Upper lobe of left lung (tissue), 6 donors: ENCODE data around the gene LRRC8E. TPM values are rescaled to one million over a fixed set of nuclear protein-coding genes. Genes with fewer than 3 reads are reported as not detected.

Source experiments
- ATAC-seq, 2 donors: fragments of 200-7000 bp; cut with Tn5 transposase; one replicate each; pipeline ENCODE4 v1.9.1; 2022; ENCODE audit warnings: mild to moderate bottlenecking in 2 of 2, moderate library complexity in 2 of 2; ENCODE audit not compliant: low FRiP score in 2 of 2
- DNase-seq, 2 donors: peaks; one replicate each; pipeline ENCODE4 v3.0.0-alpha.2; 2019 to 2020
- H3K27ac ChIP-seq, 4 donors: fragments of 200-600 bp; sonication (generic); one replicate each; pipeline ENCODE4 v1.5.1; 2016 to 2019
- H3K27me3 ChIP-seq, 4 donors: fragments of 200-600 bp; sonication (generic); one replicate each; pipeline ENCODE4 v1.5.1; 2017 to 2019
- H3K36me3 ChIP-seq, 4 donors: fragments of 200-600 bp; sonication (generic); one replicate each; pipeline ENCODE4 v1.5.1; 2016 to 2019
- H3K4me1 ChIP-seq, 4 donors: fragments of 200-600 bp; sonication (generic); one replicate each; pipeline ENCODE4 v1.5.1; 2018 to 2019
- H3K4me3 ChIP-seq, 4 donors: fragments of 200-600 bp; sonication (generic); one replicate each; pipeline ENCODE4 v1.5.1; 2017 to 2019; ENCODE audit warnings: mild to moderate bottlenecking in 2 of 4, moderate library complexity in 1 of 4
- H3K9me3 ChIP-seq, 4 donors: fragments of 200-600 bp; sonication (generic); one replicate each; pipeline ENCODE4 v1.5.1; 2018 to 2019
- EP300 ChIP-seq, 4 donors: sonication (generic); formaldehyde crosslinking; IDR thresholded peaks; one replicate each; pipeline ENCODE4 v1.5.1; 2017; ENCODE audit warnings: antibody characterized with exemption in 4 of 4, control low read depth in 2 of 4
- POLR2A ChIP-seq, 4 donors: fragments of 450-650 bp; IDR thresholded peaks; one replicate each; pipeline ENCODE4 v1.5.1; 2016 to 2017; ENCODE audit warnings: antibody characterized with exemption in 4 of 4, mild to moderate bottlenecking in 2 of 4
- POLR2AphosphoS5 ChIP-seq, 2 donors: sonication (generic); formaldehyde crosslinking; IDR thresholded peaks; one replicate each; pipeline ENCODE4 v1.5.1; 2017; ENCODE audit warnings: antibody characterized with exemption in 2 of 2
- WGBS, 2 donors: methylation state at CpG; one replicate each; pipeline ENCODE4 v1.1.5; 2017 to 2018; 5-methylcytosine and 5-hydroxymethylcytosine counted together
- total RNA-seq, 6 donors: library from RNA; depleted of rRNA in 4 of 6; stranded (reverse); fragments of >200 nt in 4 of 6; gene quantifications; one replicate each; pipeline versions ENCODE4 v1.1.0 to v1.2.1, GENCODE V29; 2016 to 2021
- TF ChIP-seq, protein P1 (sequence below), 6 experiments: fragments of 450-650 bp in 4 of 6; fragments of 200-600 bp in 2 of 6; sonication (generic) in 2 of 6; IDR thresholded peaks; one replicate each; pipeline ENCODE4 v1.5.1; 2016 to 2019; ENCODE audit warnings: antibody characterized with exemption in 6 of 6
- donor health status: DM: no; HTN: no; CAD: no; lungs with moderate emphysema.
- donor health status: DM: no; HTN: yes; CAD: no; lungs with severe emphysema.

The LRRC8E gene
- total RNA-seq, 6 donors from 2014 or later = 1.0 to 11.7 (median 6.9) TPM

GRCh38 chr19:7860714-7861618, 27.3 kb upstream of the LRRC8E start:
- DNase-seq (no peak), ATAC-seq (no peak)
- H3K27me3 ChIP-seq = peaks cover 0 to 13% (median 3%) of the 10 kb centered on the region in 4 donors
- no peak overlapping the region for H3K4me3 ChIP-seq
- no peaks in the 10 kb centered on the region for H3K9me3 ChIP-seq
- H3K27ac ChIP-seq = no peak overlapping the region
- H3K36me3 ChIP-seq = peaks cover 0 to 6% (median 3%) of the 10 kb centered on the region in 4 donors
- H3K4me1 ChIP-seq = peaks cover 9 to 32% (median 13%) of the 10 kb centered on the region in 4 donors
- no peak for TF ChIP-seq EP300 (IDR thresholded peaks at IDR 0.05)
- TF ChIP-seq, protein P1, sequence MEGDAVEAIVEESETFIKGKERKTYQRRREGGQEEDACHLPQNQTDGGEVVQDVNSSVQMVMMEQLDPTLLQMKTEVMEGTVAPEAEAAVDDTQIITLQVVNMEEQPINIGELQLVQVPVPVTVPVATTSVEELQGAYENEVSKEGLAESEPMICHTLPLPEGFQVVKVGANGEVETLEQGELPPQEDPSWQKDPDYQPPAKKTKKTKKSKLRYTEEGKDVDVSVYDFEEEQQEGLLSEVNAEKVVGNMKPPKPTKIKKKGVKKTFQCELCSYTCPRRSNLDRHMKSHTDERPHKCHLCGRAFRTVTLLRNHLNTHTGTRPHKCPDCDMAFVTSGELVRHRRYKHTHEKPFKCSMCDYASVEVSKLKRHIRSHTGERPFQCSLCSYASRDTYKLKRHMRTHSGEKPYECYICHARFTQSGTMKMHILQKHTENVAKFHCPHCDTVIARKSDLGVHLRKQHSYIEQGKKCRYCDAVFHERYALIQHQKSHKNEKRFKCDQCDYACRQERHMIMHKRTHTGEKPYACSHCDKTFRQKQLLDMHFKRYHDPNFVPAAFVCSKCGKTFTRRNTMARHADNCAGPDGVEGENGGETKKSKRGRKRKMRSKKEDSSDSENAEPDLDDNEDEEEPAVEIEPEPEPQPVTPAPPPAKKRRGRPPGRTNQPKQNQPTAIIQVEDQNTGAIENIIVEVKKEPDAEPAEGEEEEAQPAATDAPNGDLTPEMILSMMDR (IDR thresholded peaks at IDR 0.05) = no peak
- TF ChIP-seq POLR2A (IDR thresholded peaks at IDR 0.05) = no peak
- TF ChIP-seq POLR2AphosphoS5 (IDR thresholded peaks at IDR 0.05) = no peak
- 64 to 82% methylated on average over 9 to 14 of the region's 14 CpGs for WGBS, 2 donors

- peak in 1 of 2 donors; percentile 84 for DNase-seq
- no peak for ATAC-seq
- peaks cover 9 to 32% (median 13%) of the 10 kb centered on the region in 4 donors for H3K4me1 ChIP-seq
- peak overlapping the region in 3 of 4 donors; percentile 13 to 44 (median 38) for H3K4me3 ChIP-seq
- TF ChIP-seq EP300 (IDR thresholded peaks at IDR 0.05) (no peak), POLR2AphosphoS5 (IDR thresholded peaks at IDR 0.05) (no peak), POLR2A (IDR thresholded peaks at IDR 0.05) (no peak)
- TF ChIP-seq, protein P1 (IDR thresholded peaks at IDR 0.05) = no peak
- H3K36me3 ChIP-seq = peaks cover 0 to 6% (median 3%) of the 10 kb centered on the region in 4 donors
- no peaks in the 10 kb centered on the region for H3K9me3 ChIP-seq
- H3K27me3 ChIP-seq = peaks cover 0 to 13% (median 3%) of the 10 kb centered on the region in 4 donors
- WGBS, 2 donors = 44 to 100% methylated on average over 3 to 54 of the region's 63 CpGs
- no peak overlapping the region for H3K27ac ChIP-seq
These were observed 26.5 kb upstream of the LRRC8E start for GRCh38 chr19:7861619-7862412.

DNA sequence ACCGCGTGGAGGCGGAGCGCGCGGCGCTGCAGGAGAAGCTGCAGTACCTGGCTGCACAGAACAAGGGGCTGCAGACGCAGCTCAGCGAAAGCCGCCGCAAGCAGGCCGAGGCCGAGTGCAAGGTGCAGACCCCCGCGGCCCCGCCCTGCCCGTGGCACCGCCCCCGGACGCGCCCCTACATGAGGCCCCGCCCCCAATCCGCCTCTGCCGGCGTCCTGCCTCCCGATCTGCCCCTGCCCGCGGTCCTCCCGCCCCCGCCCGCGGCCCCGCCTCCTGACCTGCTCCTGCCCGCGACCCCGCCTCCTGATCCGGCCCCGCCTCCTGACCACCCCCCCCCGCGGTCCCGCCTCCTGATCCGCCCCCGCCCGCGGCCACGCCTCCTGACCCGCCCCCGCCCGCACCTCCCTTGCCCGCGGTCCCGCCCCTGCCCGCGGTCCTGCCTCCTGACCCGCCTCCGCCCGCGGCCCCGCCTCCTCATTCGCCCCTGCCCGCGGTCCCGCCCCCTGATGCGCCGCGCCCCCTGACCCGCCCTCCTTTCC, 25.8 kb upstream of the LRRC8E start:
- peak overlapping the region in 3 of 4 donors; percentile 13 to 44 (median 38) for H3K4me3 ChIP-seq
- no peaks in the 10 kb centered on the region for H3K9me3 ChIP-seq
- ATAC-seq (peak in 1 of 2 donors; percentile 54), DNase-seq (peak; percentile 74 to 94)
- TF ChIP-seq, protein P1 (IDR thresholded peaks at IDR 0.05) = no peak
- TF ChIP-seq EP300 (IDR thresholded peaks at IDR 0.05) = no peak
- TF ChIP-seq POLR2AphosphoS5 (IDR thresholded peaks at IDR 0.05) = no peak
- no peak for TF ChIP-seq POLR2A (IDR thresholded peaks at IDR 0.05)
- no peak overlapping the region for H3K27ac ChIP-seq
- H3K4me1 ChIP-seq = peaks cover 9 to 32% (median 13%) of the 10 kb centered on the region in 4 donors
- peaks cover 0 to 18% (median 3%) of the 10 kb centered on the region in 4 donors for H3K27me3 ChIP-seq
- H3K36me3 ChIP-seq = peaks cover 0 to 6% (median 3%) of the 10 kb centered on the region in 4 donors
- WGBS, 2 donors = 17% methylated on average over 16 of the region's 67 CpGs; no CpG with 5 or more reads in 1 of the 2 donors

DNA sequence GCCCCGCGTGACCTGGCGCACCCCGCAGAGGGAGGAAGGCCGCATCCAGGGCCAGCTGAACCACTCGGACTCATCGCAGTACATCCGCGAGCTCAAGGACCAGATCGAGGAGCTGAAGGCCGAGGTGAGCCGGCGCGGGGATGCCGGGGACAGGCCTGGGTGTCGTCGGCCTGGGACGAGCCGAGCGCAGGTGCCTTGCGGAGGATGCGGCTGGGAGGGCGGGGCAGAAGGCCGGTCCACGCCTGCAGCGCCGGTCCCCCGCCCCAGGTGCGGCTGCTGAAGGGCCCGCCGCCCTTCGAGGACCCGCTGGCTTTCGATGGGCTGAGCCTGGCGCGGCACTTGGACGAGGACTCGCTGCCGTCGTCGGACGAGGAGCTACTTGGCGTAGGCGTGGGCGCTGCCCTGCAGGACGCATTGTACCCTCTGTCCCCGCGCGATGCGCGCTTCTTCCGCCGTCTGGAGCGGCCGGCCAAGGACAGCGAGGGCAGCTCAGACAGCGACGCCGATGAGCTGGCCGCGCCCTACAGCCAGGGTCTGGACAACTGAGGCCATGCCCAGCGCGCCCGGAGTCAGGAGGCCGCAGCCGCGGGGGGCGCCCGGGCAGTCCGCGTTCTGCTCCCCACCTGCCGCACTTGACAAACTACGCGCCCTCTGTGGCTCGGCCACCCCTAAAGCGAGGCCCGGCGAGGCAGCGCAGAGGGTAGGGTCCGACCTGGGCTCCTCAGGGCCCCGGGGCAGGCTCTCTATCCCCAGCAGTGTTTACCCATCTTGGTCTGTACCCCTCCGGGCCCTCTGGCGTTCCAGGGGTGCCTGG, 24.9 kb upstream of the LRRC8E start:
- ATAC-seq (no peak), DNase-seq (no peak)
- H3K4me3 ChIP-seq = peak overlapping the region in 3 of 4 donors; percentile 8 to 44 (median 13)
- H3K36me3 ChIP-seq = peaks cover 0 to 6% (median 1%) of the 10 kb centered on the region in 4 donors
- peaks cover 0 to 19% (median 3%) of the 10 kb centered on the region in 4 donors for H3K27me3 ChIP-seq
- TF ChIP-seq, protein P1 (IDR thresholded peaks at IDR 0.05) = no peak
- TF ChIP-seq POLR2AphosphoS5 (IDR thresholded peaks at IDR 0.05) (no peak), POLR2A (IDR thresholded peaks at IDR 0.05) (no peak), EP300 (IDR thresholded peaks at IDR 0.05) (no peak)
- H3K27ac ChIP-seq = no peak overlapping the region
- H3K4me1 ChIP-seq = peaks cover 10 to 38% (median 15%) of the 10 kb centered on the region in 4 donors
- WGBS, 2 donors = 73 to 87% methylated on average over 34 to 73 of the region's 83 CpGs
- no peaks in the 10 kb centered on the region for H3K9me3 ChIP-seq
